ENCODE measurements around the gene EVA1C. TPM values are rescaled to one million over a fixed set of nuclear protein-coding genes. Genes with fewer than 3 reads are reported as not detected.

The EVA1C gene
- total RNA-seq, 1 experiment from 2014 or later = 16.1 TPM

- peaks cover 65% of the 10 kb centered on the region for H3K36me3 ChIP-seq (ENCODE audit: low read depth, low read length)
- H4K20me1 ChIP-seq (ENCODE audit: low read length) = 0 out of 2 replicates have a peak, but pooled peaks cover 11% of the 10 kb centered on the region
- H3K4me3 ChIP-seq (ENCODE audit: low read length) = no peak overlapping the region
- no peak overlapping the region for H2AFZ ChIP-seq (ENCODE audit: low read length)
- no peaks in the 10 kb centered on the region for H3K9me2 ChIP-seq (replicated peaks; ENCODE audit: low read length)
- H3K27ac ChIP-seq (ENCODE audit: low read length) = no peak overlapping the region
- DNase-seq (no peak), ATAC-seq (no peak)
- peaks cover 57% of the 10 kb centered on the region for H3K79me2 ChIP-seq (ENCODE audit: low read length)
- no peaks in the 10 kb centered on the region for H3K9me3 ChIP-seq (ENCODE audit: low read length)
- H3K9ac ChIP-seq (ENCODE audit: low read length) = no peak overlapping the region
- BruUV-seq (replicated peaks) = no TSS peak
- H3K4me1 ChIP-seq (ENCODE audit: insufficient read depth, low read length) = peaks cover 19% of the 10 kb centered on the region
- no peak for TF ChIP-seq EZH2 (IDR thresholded peaks at IDR 0.05; ENCODE audit: low read length, unreplicated experiment)
- intact Hi-C loops (cut with micrococcal nuclease) = no loop called here
- H3K27me3 ChIP-seq (ENCODE audit: low read length) = no peaks in the 10 kb centered on the region
- H3K4me2 ChIP-seq (ENCODE audit: low read length) = no peak overlapping the region
- POLR2A ChIA-PET (ENCODE audit: unreplicated experiment) = no interaction called here
- H3F3A ChIP-seq (ENCODE audit: low read length, unreplicated experiment) = no peaks in the 10 kb centered on the region
- CTCF ChIA-PET = no interaction called here
Measured at GRCh38 chr21:32377506-32377905, 35.0 kb upstream of the EVA1C start.

- Histone ChIP-seq H3K27me3 (ENCODE audit: low read length) (no peaks in the 10 kb centered on the region), H3K9ac (ENCODE audit: low read length) (no peak overlapping the region), H3K9me2 (replicated peaks; ENCODE audit: low read length) (no peaks in the 10 kb centered on the region), H3K4me1 (ENCODE audit: insufficient read depth, low read length) (peaks cover 19% of the 10 kb centered on the region), H3K79me2 (ENCODE audit: low read length) (peaks cover 57% of the 10 kb centered on the region), H3K4me2 (ENCODE audit: low read length) (no peak overlapping the region), H3K36me3 (ENCODE audit: low read depth, low read length) (peaks cover 64% of the 10 kb centered on the region), H3K4me3 (ENCODE audit: low read length) (no peak overlapping the region), H3K9me3 (ENCODE audit: low read length) (no peaks in the 10 kb centered on the region), H3K27ac (ENCODE audit: low read length) (no peak overlapping the region), H4K20me1 (ENCODE audit: low read length) (0 out of 2 replicates have a peak, but pooled peaks cover 11% of the 10 kb centered on the region), H2AFZ (ENCODE audit: low read length) (no peak overlapping the region), H3F3A (ENCODE audit: low read length, unreplicated experiment) (no peaks in the 10 kb centered on the region)
- POLR2A ChIA-PET (ENCODE audit: unreplicated experiment) = no interaction called here
- no TSS peak for BruUV-seq (replicated peaks)
- TF ChIP-seq CTCF (conservative IDR thresholded peaks at IDR 0.05; ENCODE audit: low read depth, low read length) (no peak), EZH2phosphoT487 (IDR thresholded peaks at IDR 0.05; ENCODE audit: borderline replicate concordance, low read length) (no peak), EZH2 (IDR thresholded peaks at IDR 0.05; ENCODE audit: low read length, unreplicated experiment) (no peak)
- no peak for ATAC-seq
- intact Hi-C loops (cut with micrococcal nuclease) = no loop called here
- DNase-seq = no peak
- CTCF ChIA-PET = no interaction called here
Measured at GRCh38 chr21:32377991-32378390, 34.5 kb upstream of the EVA1C start.

GRCh38 chr21:32378956-32379355, 33.5 kb upstream of the EVA1C start:
- ChIA-PET POLR2A (ENCODE audit: unreplicated experiment) (no interaction called here), CTCF (no interaction called here)
- Histone ChIP-seq H3K36me3 (ENCODE audit: low read depth, low read length) (peaks cover 70% of the 10 kb centered on the region), H3K9ac (ENCODE audit: low read length) (no peak overlapping the region), H3K4me3 (ENCODE audit: low read length) (no peak overlapping the region), H3F3A (ENCODE audit: low read length, unreplicated experiment) (no peaks in the 10 kb centered on the region), H3K9me3 (ENCODE audit: low read length) (no peaks in the 10 kb centered on the region), H3K27me3 (ENCODE audit: low read length) (no peaks in the 10 kb centered on the region), H3K79me2 (ENCODE audit: low read length) (peaks cover 64% of the 10 kb centered on the region), H3K4me1 (ENCODE audit: insufficient read depth, low read length) (peaks cover 27% of the 10 kb centered on the region), H3K9me2 (replicated peaks; ENCODE audit: low read length) (no peaks in the 10 kb centered on the region), H4K20me1 (ENCODE audit: low read length) (peaks cover 16% of the 10 kb centered on the region; the same call in 1 of the 2 replicates), H2AFZ (ENCODE audit: low read length) (no peak overlapping the region), H3K27ac (ENCODE audit: low read length) (no peak overlapping the region), H3K4me2 (ENCODE audit: low read length) (no peak overlapping the region)
- intact Hi-C loops (cut with micrococcal nuclease) = no loop called here
- BruUV-seq (replicated peaks) = no TSS peak
- TF ChIP-seq EZH2 (IDR thresholded peaks at IDR 0.05; ENCODE audit: low read length, unreplicated experiment) (no peak), CTCF (conservative IDR thresholded peaks at IDR 0.05; ENCODE audit: low read depth, low read length) (no peak), EZH2phosphoT487 (IDR thresholded peaks at IDR 0.05; ENCODE audit: borderline replicate concordance, low read length) (no peak)
- ATAC-seq (no peak), DNase-seq (no peak)
